Stimulated activated naive B cell treated with anti-CD40 and anti-IgM and Interleukin-4, amounts not matched to agents 10 μg/mL and 1 μg/mL and 100 μg/mL, for 72 hours (primary cell): ENCODE data around the gene DYSF.

Experiments used
- ATAC-seq, 2 donors: fragments of 150-1000 bp; cut with Tn5 transposase; replicated peaks; 2 replicates each; pipeline ENCODE4 v1.10.0; 2021; ENCODE audit warnings: moderate library complexity in 1 of 2
- DNase-seq: peaks from one replicate; pipeline ENCODE4 v3.0.0; 2021
- H3K27ac Mint-ChIP-seq: one replicate; pipeline ENCODE4 v1.8.0; 2022; ENCODE audit warnings: mild to moderate bottlenecking, mixed read lengths
- H3K27me3 Mint-ChIP-seq, 2 donors: one replicate each; pipeline ENCODE4 v1.8.0; 2022; ENCODE audit warnings: mixed read lengths in 2 of 2
- H3K36me3 Mint-ChIP-seq, 2 donors: one replicate each; pipeline ENCODE4 v1.8.0; 2022; ENCODE audit warnings: mixed read lengths in 2 of 2, mild to moderate bottlenecking in 1 of 2
- H3K4me1 Mint-ChIP-seq, 2 donors: one replicate each; pipeline ENCODE4 v1.8.0; 2022; ENCODE audit warnings: mixed read lengths in 2 of 2, mild to moderate bottlenecking in 1 of 2
- H3K4me3 Mint-ChIP-seq, 2 donors: one replicate each; pipeline ENCODE4 v1.8.0; 2022; ENCODE audit warnings: mild to moderate bottlenecking in 2 of 2, mixed read lengths in 2 of 2, moderate library complexity in 1 of 2
- H3K9me3 Mint-ChIP-seq, 2 donors: one replicate each; pipeline ENCODE4 v1.8.0; 2022; ENCODE audit warnings: mixed read lengths in 2 of 2, mild to moderate bottlenecking in 1 of 2

The DYSF gene

GRCh38 chr2:71471276-71471675 is 17.9 kb downstream of the DYSF start:
- peaks cover 0 to 1% of the 10 kb centered on the region in 2 donors for H3K9me3 Mint-ChIP-seq
- H3K4me1 Mint-ChIP-seq = peaks cover 8 to 11% of the 10 kb centered on the region in 2 donors
- H3K27ac Mint-ChIP-seq = no peak overlapping the region
- ATAC-seq (peak in 1 of 2 donors; percentile 28), DNase-seq (no peak)
- no peaks in the 10 kb centered on the region for H3K36me3 Mint-ChIP-seq
- peaks cover 46 to 58% of the 10 kb centered on the region in 2 donors for H3K27me3 Mint-ChIP-seq
- H3K4me3 Mint-ChIP-seq = no peak overlapping the region

- H3K36me3 Mint-ChIP-seq = no peaks in the 10 kb centered on the region
- ATAC-seq = no peak
- H3K4me1 Mint-ChIP-seq = peaks cover 7 to 8% of the 10 kb centered on the region in 2 donors
- no peak overlapping the region for H3K27ac Mint-ChIP-seq
- peaks cover 0 to 1% of the 10 kb centered on the region in 2 donors for H3K9me3 Mint-ChIP-seq
- no peak overlapping the region for H3K4me3 Mint-ChIP-seq
- no peak for DNase-seq
- peaks cover 43 to 54% of the 10 kb centered on the region in 2 donors for H3K27me3 Mint-ChIP-seq
Measured at GRCh38 chr2:71472019-71472418, 18.7 kb downstream of the DYSF start.

- DNase-seq (no peak), ATAC-seq (no peak)
- Mint-ChIP-seq H3K36me3 (no peaks in the 10 kb centered on the region), H3K27me3 (peaks cover 32 to 43% of the 10 kb centered on the region in 2 donors), H3K9me3 (peaks cover 0 to 1% of the 10 kb centered on the region in 2 donors), H3K4me1 (peaks cover 0 to 4% of the 10 kb centered on the region in 2 donors), H3K4me3 (no peak overlapping the region), H3K27ac (no peak overlapping the region)
Measured at GRCh38 chr2:71473346-71474031, 20.1 kb downstream of the DYSF start.

- no peak for DNase-seq
- H3K27ac Mint-ChIP-seq = no peak overlapping the region
- no peak overlapping the region for H3K4me3 Mint-ChIP-seq
- no peak for ATAC-seq
- no peaks in the 10 kb centered on the region for H3K36me3 Mint-ChIP-seq
- H3K9me3 Mint-ChIP-seq = peaks cover 0 to 1% of the 10 kb centered on the region in 2 donors
- H3K4me1 Mint-ChIP-seq = peaks cover 0 to 5% of the 10 kb centered on the region in 2 donors
- H3K27me3 Mint-ChIP-seq = peaks cover 29 to 39% of the 10 kb centered on the region in 2 donors
Measured at GRCh38 chr2:71474116-71474743, 20.9 kb downstream of the DYSF start.

- Mint-ChIP-seq H3K9me3 (peaks cover 0 to 1% of the 10 kb centered on the region in 2 donors), H3K36me3 (no peaks in the 10 kb centered on the region), H3K27ac (no peak overlapping the region), H3K4me1 (peaks cover 0 to 5% of the 10 kb centered on the region in 2 donors), H3K27me3 (peaks cover 33 to 43% of the 10 kb centered on the region in 2 donors), H3K4me3 (no peak overlapping the region)
- no peak for DNase-seq
- no peak for ATAC-seq
Measured at GRCh38 chr2:71474744-71475397, 21.5 kb downstream of the DYSF start.

- H3K27me3 Mint-ChIP-seq = peaks cover 28 to 42% of the 10 kb centered on the region in 2 donors
- H3K27ac Mint-ChIP-seq = no peak overlapping the region
- H3K36me3 Mint-ChIP-seq = no peaks in the 10 kb centered on the region
- no peaks in the 10 kb centered on the region for H3K9me3 Mint-ChIP-seq
- no peak for ATAC-seq
- no peak for DNase-seq
- H3K4me1 Mint-ChIP-seq = peaks cover 0 to 5% of the 10 kb centered on the region in 2 donors
- no peak overlapping the region for H3K4me3 Mint-ChIP-seq
Measured at GRCh38 chr2:71476495-71476894, 23.1 kb downstream of the DYSF start.

- ATAC-seq (no peak), DNase-seq (no peak)
- no peaks in the 10 kb centered on the region for H3K9me3 Mint-ChIP-seq
- no peak overlapping the region for H3K27ac Mint-ChIP-seq
- H3K4me3 Mint-ChIP-seq = no peak overlapping the region
- peaks cover 31 to 46% of the 10 kb centered on the region in 2 donors for H3K27me3 Mint-ChIP-seq
- peaks cover 0 to 5% of the 10 kb centered on the region in 2 donors for H3K4me1 Mint-ChIP-seq
- H3K36me3 Mint-ChIP-seq = no peaks in the 10 kb centered on the region
Measured at GRCh38 chr2:71477231-71477691, 23.9 kb downstream of the DYSF start.

- Mint-ChIP-seq H3K4me1 (peaks cover 0 to 5% of the 10 kb centered on the region in 2 donors), H3K4me3 (no peak overlapping the region), H3K9me3 (no peaks in the 10 kb centered on the region), H3K27me3 (peaks cover 32 to 37% of the 10 kb centered on the region in 2 donors), H3K36me3 (no peaks in the 10 kb centered on the region), H3K27ac (no peak overlapping the region)
- no peak for ATAC-seq
- no peak for DNase-seq
Measured at GRCh38 chr2:71478806-71479205, 25.4 kb downstream of the DYSF start.

- Mint-ChIP-seq H3K4me3 (no peak overlapping the region), H3K36me3 (no peaks in the 10 kb centered on the region), H3K27ac (peak overlapping the region; percentile 60), H3K4me1 (peaks cover 0 to 4% of the 10 kb centered on the region in 2 donors), H3K27me3 (peaks cover 28 to 35% of the 10 kb centered on the region in 2 donors), H3K9me3 (no peaks in the 10 kb centered on the region)
- no peak for DNase-seq
- ATAC-seq = no peak
Measured at GRCh38 chr2:71479261-71479660, 25.9 kb downstream of the DYSF start.

- Mint-ChIP-seq H3K27me3 (peaks cover 22 to 32% of the 10 kb centered on the region in 2 donors), H3K4me1 (peaks cover 0 to 2% of the 10 kb centered on the region in 2 donors), H3K9me3 (no peaks in the 10 kb centered on the region), H3K4me3 (no peak overlapping the region), H3K27ac (no peak overlapping the region), H3K36me3 (no peaks in the 10 kb centered on the region)
- DNase-seq = no peak
- ATAC-seq = no peak
Measured at GRCh38 chr2:71481111-71481510, 27.8 kb downstream of the DYSF start.

- Mint-ChIP-seq H3K9me3 (no peaks in the 10 kb centered on the region), H3K27ac (no peak overlapping the region), H3K4me3 (no peak overlapping the region), H3K36me3 (no peaks in the 10 kb centered on the region), H3K27me3 (peaks cover 26 to 38% of the 10 kb centered on the region in 2 donors), H3K4me1 (peaks cover 0 to 4% of the 10 kb centered on the region in 2 donors)
- DNase-seq (no peak), ATAC-seq (no peak)
Measured at GRCh38 chr2:71482055-71482454, 28.7 kb downstream of the DYSF start.

- Mint-ChIP-seq H3K36me3 (no peaks in the 10 kb centered on the region), H3K27ac (no peak overlapping the region), H3K4me3 (no peak overlapping the region), H3K4me1 (peaks cover 0 to 4% of the 10 kb centered on the region in 2 donors), H3K9me3 (no peaks in the 10 kb centered on the region), H3K27me3 (peaks cover 26 to 38% of the 10 kb centered on the region in 2 donors)
- ATAC-seq = no peak
- DNase-seq = no peak
Measured at GRCh38 chr2:71483246-71483645, 29.9 kb downstream of the DYSF start.

- ATAC-seq (no peak), DNase-seq (no peak)
- H3K4me3 Mint-ChIP-seq = no peak overlapping the region
- peaks cover 30 to 39% of the 10 kb centered on the region in 2 donors for H3K27me3 Mint-ChIP-seq
- no peak overlapping the region for H3K27ac Mint-ChIP-seq
- H3K9me3 Mint-ChIP-seq = no peaks in the 10 kb centered on the region
- peaks cover 0 to 2% of the 10 kb centered on the region in 2 donors for H3K4me1 Mint-ChIP-seq
- no peaks in the 10 kb centered on the region for H3K36me3 Mint-ChIP-seq
Measured at GRCh38 chr2:71484354-71484753, 31.0 kb downstream of the DYSF start.

GRCh38 chr2:71486881-71487640 is 33.7 kb downstream of the DYSF start:
- Mint-ChIP-seq H3K4me3 (no peak overlapping the region), H3K4me1 (peaks cover 0 to 2% of the 10 kb centered on the region in 2 donors), H3K27ac (no peak overlapping the region), H3K27me3 (peaks cover 22 to 29% of the 10 kb centered on the region in 2 donors), H3K9me3 (no peaks in the 10 kb centered on the region), H3K36me3 (no peaks in the 10 kb centered on the region)
- ATAC-seq = no peak
- DNase-seq = no peak
